ENCODE measurements around the gene NEURL1. TPM values are rescaled to one million over a fixed set of nuclear protein-coding genes. Genes with fewer than 3 reads are reported as not detected.
A peak's percentile ranks its signal among the peaks of the same experiment; 100 is the strongest.

NEURL1 gene
- total RNA-seq, 3 donors from 2014 or later, result 15.9 to 68.7 (median 42.9) TPM

- Histone ChIP-seq H3K4me1 (ENCODE audit: low read depth) (peaks cover 20% of the 10 kb centered on the region), H3K36me3 (ENCODE audit: low read depth) (no peaks in the 10 kb centered on the region), H3K4me3 (no peak overlapping the region), H3K9me3 (no peaks in the 10 kb centered on the region)
- ATAC-seq, result no peak
- intact Hi-C loops (cut with DNase I, micrococcal nuclease), result no loop called here
- DNase-seq, result no peak
- TF ChIP-seq CTCF (IDR thresholded peaks at IDR 0.05), result no peak
Measured at GRCh38 chr10:103575416-103576075, 82.0 kb downstream of the NEURL1 start.

GRCh38 chr10:103576076-103576471 lies 82.6 kb downstream of the NEURL1 start:
- DNase-seq, result no peak
- no peak for ATAC-seq
- no peaks in the 10 kb centered on the region for H3K36me3 ChIP-seq (ENCODE audit: low read depth)
- no peak overlapping the region for H3K4me3 ChIP-seq
- intact Hi-C loops (cut with DNase I, micrococcal nuclease), result no loop called here
- no peaks in the 10 kb centered on the region for H3K9me3 ChIP-seq
- H3K4me1 ChIP-seq (ENCODE audit: low read depth), result peaks cover 20% of the 10 kb centered on the region
- no peak for TF ChIP-seq CTCF (IDR thresholded peaks at IDR 0.05)

- peaks cover 17% of the 10 kb centered on the region for H3K4me1 ChIP-seq (ENCODE audit: low read depth)
- ATAC-seq, result peak; percentile 57
- DNase-seq, result peak in 1 of 3 donors; percentile 35
- TF ChIP-seq CTCF (IDR thresholded peaks at IDR 0.05), result no peak
- no peaks in the 10 kb centered on the region for H3K36me3 ChIP-seq (ENCODE audit: low read depth)
- H3K4me3 ChIP-seq, result no peak overlapping the region
- H3K9me3 ChIP-seq, result no peaks in the 10 kb centered on the region
- intact Hi-C loops (cut with DNase I, micrococcal nuclease), result no loop called here
Measured at GRCh38 chr10:103576862-103577261, 83.4 kb downstream of the NEURL1 start.

- intact Hi-C loops (cut with DNase I, micrococcal nuclease), result no loop called here
- ATAC-seq, result peak; percentile 86
Measured at GRCh38 chr10:103578782-103579382, 85.4 kb downstream of the NEURL1 start.

GRCh38 chr10:103580011-103580410 lies 86.5 kb downstream of the NEURL1 start:
- ATAC-seq, result no peak
- intact Hi-C loops (cut with DNase I, micrococcal nuclease), result no loop called here
- Histone ChIP-seq H3K9me3 (no peaks in the 10 kb centered on the region), H3K36me3 (ENCODE audit: low read depth) (no peaks in the 10 kb centered on the region), H3K4me3 (no peak overlapping the region), H3K4me1 (ENCODE audit: low read depth) (peaks cover 17% of the 10 kb centered on the region)
- no peak for TF ChIP-seq CTCF (IDR thresholded peaks at IDR 0.05)
- no peak for DNase-seq

More at GRCh38 chr10:103578782-103579382, 85.4 kb downstream of the NEURL1 start:
- DNase-seq, result peak; percentile 76 to 85 (median 78)
- no peak for TF ChIP-seq CTCF (IDR thresholded peaks at IDR 0.05)
- Histone ChIP-seq H3K4me1 (ENCODE audit: low read depth) (peaks cover 17% of the 10 kb centered on the region), H3K9me3 (no peaks in the 10 kb centered on the region), H3K4me3 (no peak overlapping the region), H3K36me3 (ENCODE audit: low read depth) (no peaks in the 10 kb centered on the region)
